Measurements from ENCODE around the gene C10orf90. TPM values are rescaled to one million over a fixed set of nuclear protein-coding genes. Genes with fewer than 3 reads are reported as not detected.

C10orf90 gene
- polyA plus RNA-seq, 3 donors = not detected

GRCh38 chr10:126376956-126377355, 293.5 kb downstream of the C10orf90 start:
- H3K27me3 ChIP-seq (ENCODE audit: control insufficient read depth in 2 of 2, insufficient read depth in 2 of 2, low read length in 2 of 2) = no peaks in the 10 kb centered on the region
- H3K4me3 Mint-ChIP-seq = no peak overlapping the region
- H3K9ac ChIP-seq (ENCODE audit: insufficient read depth, low read length, poor library complexity, severe bottlenecking) = no peak overlapping the region
- no peak overlapping the region for H3K4me3 ChIP-seq (replicated peaks in 1 of 3; ENCODE audit: low read depth in 2 of 3, low read length in 3 of 3)
- H3K36me3 ChIP-seq (replicated peaks in 1 of 2; ENCODE audit: control insufficient read depth in 1 of 2, insufficient read depth in 2 of 2, low read length in 2 of 2) = no peaks in the 10 kb centered on the region
- H4K20me1 ChIP-seq (ENCODE audit: insufficient read depth, low read length) = no peaks in the 10 kb centered on the region
- no peak overlapping the region for H3K4me2 ChIP-seq (replicated peaks; ENCODE audit: extremely low read depth, low read length, poor library complexity, severe bottlenecking)
- no peaks in the 10 kb centered on the region for H3K4me1 Mint-ChIP-seq
- 58% methylated on average over 2 of the region's 2 CpGs for WGBS (ENCODE audit: insufficient coverage)
- no peak overlapping the region for H2AFZ ChIP-seq (ENCODE audit: insufficient read depth, low read depth, low read length, poor library complexity, severe bottlenecking)
- peaks cover 2 to 3% (median 2%) of the 10 kb centered on the region in 3 donors for H3K27me3 Mint-ChIP-seq (ENCODE audit: low read depth in 3 of 3)
- H3K36me3 Mint-ChIP-seq = no peaks in the 10 kb centered on the region
- H3K27ac Mint-ChIP-seq = no peak overlapping the region
- no peaks in the 10 kb centered on the region for H3K79me2 ChIP-seq (ENCODE audit: insufficient read depth, low read length)
- no peak for DNase-seq
- TF ChIP-seq, protein P1, sequence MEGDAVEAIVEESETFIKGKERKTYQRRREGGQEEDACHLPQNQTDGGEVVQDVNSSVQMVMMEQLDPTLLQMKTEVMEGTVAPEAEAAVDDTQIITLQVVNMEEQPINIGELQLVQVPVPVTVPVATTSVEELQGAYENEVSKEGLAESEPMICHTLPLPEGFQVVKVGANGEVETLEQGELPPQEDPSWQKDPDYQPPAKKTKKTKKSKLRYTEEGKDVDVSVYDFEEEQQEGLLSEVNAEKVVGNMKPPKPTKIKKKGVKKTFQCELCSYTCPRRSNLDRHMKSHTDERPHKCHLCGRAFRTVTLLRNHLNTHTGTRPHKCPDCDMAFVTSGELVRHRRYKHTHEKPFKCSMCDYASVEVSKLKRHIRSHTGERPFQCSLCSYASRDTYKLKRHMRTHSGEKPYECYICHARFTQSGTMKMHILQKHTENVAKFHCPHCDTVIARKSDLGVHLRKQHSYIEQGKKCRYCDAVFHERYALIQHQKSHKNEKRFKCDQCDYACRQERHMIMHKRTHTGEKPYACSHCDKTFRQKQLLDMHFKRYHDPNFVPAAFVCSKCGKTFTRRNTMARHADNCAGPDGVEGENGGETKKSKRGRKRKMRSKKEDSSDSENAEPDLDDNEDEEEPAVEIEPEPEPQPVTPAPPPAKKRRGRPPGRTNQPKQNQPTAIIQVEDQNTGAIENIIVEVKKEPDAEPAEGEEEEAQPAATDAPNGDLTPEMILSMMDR (IDR thresholded peaks at IDR 0.05) = no peak
- intact Hi-C loops (cut with micrococcal nuclease) = no loop called here
- no peaks in the 10 kb centered on the region for H3K9me3 ChIP-seq (replicated peaks in 1 of 2; ENCODE audit: control insufficient read depth in 1 of 2, insufficient read depth in 1 of 2, low read length in 2 of 2)
- H3K27ac ChIP-seq (ENCODE audit: low read depth in 1 of 2, low read length in 2 of 2) = no peak overlapping the region
- no peaks in the 10 kb centered on the region for H3K4me1 ChIP-seq (ENCODE audit: control insufficient read depth in 1 of 2, insufficient read depth in 2 of 2, low read length in 2 of 2)
- H3K9me3 Mint-ChIP-seq = peaks cover 0 to 7% (median 6%) of the 10 kb centered on the region in 7 donors

DNA sequence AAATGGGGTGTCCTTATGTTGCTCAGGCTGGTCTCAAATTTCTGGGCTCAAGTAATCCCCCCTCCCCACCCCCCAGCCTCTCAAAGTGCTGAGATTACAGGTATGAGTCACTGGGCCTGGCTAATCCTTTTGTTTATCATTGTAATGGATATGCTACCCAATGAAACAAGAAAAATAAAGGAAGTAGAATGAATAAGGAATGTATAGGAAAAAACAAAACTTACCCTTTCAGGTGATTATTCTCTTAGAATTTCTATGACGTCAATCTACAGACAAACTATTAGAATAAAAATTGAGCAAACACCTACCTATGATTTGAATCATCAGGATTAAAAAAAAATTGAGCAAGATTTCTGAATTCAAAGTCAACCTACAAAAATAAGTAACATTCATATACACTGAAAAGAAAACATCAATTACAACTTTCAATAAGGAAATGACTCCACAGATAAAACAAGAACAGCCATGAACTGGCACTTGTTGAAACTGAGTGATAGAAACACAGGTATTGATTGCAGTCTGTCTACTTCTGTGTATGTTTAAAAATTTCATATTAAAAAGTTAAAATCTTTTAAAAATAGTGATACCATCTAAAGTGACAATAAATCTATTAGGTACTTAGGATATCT, 294.5 kb downstream of the C10orf90 start:
- TF ChIP-seq, protein P1 (IDR thresholded peaks at IDR 0.05) = no peak

More for the DNA sequence above, 294.5 kb downstream of the C10orf90 start:
- H3K27me3 ChIP-seq (ENCODE audit: control insufficient read depth in 2 of 2, insufficient read depth in 2 of 2, low read length in 2 of 2) = no peaks in the 10 kb centered on the region
- H3K79me2 ChIP-seq (ENCODE audit: insufficient read depth, low read length) = no peaks in the 10 kb centered on the region
- H3K9ac ChIP-seq (ENCODE audit: insufficient read depth, low read length, poor library complexity, severe bottlenecking) = no peak overlapping the region
- H3K27ac ChIP-seq (ENCODE audit: low read depth in 1 of 2, low read length in 2 of 2) = no peak overlapping the region
- H3K36me3 ChIP-seq (replicated peaks in 1 of 2; ENCODE audit: control insufficient read depth in 1 of 2, insufficient read depth in 2 of 2, low read length in 2 of 2) = no peaks in the 10 kb centered on the region
- Mint-ChIP-seq H3K27me3 (ENCODE audit: low read depth in 3 of 3) (peaks cover 2 to 3% (median 2%) of the 10 kb centered on the region in 3 donors), H3K4me1 (no peaks in the 10 kb centered on the region), H3K36me3 (no peaks in the 10 kb centered on the region), H3K27ac (no peak overlapping the region), H3K9me3 (peaks cover 0 to 7% (median 6%) of the 10 kb centered on the region in 7 donors), H3K4me3 (no peak overlapping the region)
- no peak overlapping the region for H2AFZ ChIP-seq (ENCODE audit: insufficient read depth, low read depth, low read length, poor library complexity, severe bottlenecking)
- no peaks in the 10 kb centered on the region for H3K4me1 ChIP-seq (ENCODE audit: control insufficient read depth in 1 of 2, insufficient read depth in 2 of 2, low read length in 2 of 2)
- H3K9me3 ChIP-seq (replicated peaks in 1 of 2; ENCODE audit: control insufficient read depth in 1 of 2, insufficient read depth in 1 of 2, low read length in 2 of 2) = no peaks in the 10 kb centered on the region
- no peak overlapping the region for H3K4me2 ChIP-seq (replicated peaks; ENCODE audit: extremely low read depth, low read length, poor library complexity, severe bottlenecking)
- intact Hi-C loops (cut with micrococcal nuclease) = no loop called here
- H3K4me3 ChIP-seq (replicated peaks in 1 of 3; ENCODE audit: low read depth in 2 of 3, low read length in 3 of 3) = no peak overlapping the region
- no peak for DNase-seq
- WGBS (ENCODE audit: insufficient coverage) = no CpG with 5 or more reads among the region's 1 CpG
- H4K20me1 ChIP-seq (ENCODE audit: insufficient read depth, low read length) = no peaks in the 10 kb centered on the region
